Stimulated activated CD8-positive, alpha-beta memory T cell treated with anti-CD3 and anti-CD28 coated beads, Interleukin-7, amount 100 ng/mL, for 24 hours (primary cell): Measurements from ENCODE around the gene PHF23.

ENCODE experiments used
- DNase-seq: peaks from one replicate; pipeline ENCODE4 v3.0.0-alpha.2; 2020; ENCODE audit warnings: low read depth

The PHF23 gene

DNA sequence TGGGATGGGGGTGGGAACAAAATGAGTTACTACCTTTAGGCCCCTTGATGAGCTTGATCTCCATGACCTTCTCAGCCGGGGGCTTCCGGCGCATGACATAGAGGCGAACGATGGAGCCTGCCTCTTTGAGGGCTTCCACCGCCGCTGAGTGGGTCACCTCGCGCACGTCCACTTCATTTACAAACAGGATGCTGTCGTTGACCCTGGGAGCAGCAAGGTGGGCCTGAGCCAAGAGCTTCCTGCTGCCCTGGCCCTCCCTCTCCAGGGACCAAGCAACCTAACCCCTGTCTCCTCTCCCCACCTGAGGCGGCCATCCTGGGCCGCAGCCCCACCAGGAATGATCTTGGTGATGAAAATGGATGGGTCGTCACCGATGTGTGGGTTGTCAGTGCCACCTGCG lies 35.9 kb downstream of the PHF23 start:
- DNase-seq, result no peak

GRCh38 chr17:7196651-7197401 lies 42.4 kb downstream of the PHF23 start:
- DNase-seq, result no peak

- no peak for DNase-seq
Measured at GRCh38 chr17:7195971-7196370, 43.3 kb downstream of the PHF23 start.

DNA sequence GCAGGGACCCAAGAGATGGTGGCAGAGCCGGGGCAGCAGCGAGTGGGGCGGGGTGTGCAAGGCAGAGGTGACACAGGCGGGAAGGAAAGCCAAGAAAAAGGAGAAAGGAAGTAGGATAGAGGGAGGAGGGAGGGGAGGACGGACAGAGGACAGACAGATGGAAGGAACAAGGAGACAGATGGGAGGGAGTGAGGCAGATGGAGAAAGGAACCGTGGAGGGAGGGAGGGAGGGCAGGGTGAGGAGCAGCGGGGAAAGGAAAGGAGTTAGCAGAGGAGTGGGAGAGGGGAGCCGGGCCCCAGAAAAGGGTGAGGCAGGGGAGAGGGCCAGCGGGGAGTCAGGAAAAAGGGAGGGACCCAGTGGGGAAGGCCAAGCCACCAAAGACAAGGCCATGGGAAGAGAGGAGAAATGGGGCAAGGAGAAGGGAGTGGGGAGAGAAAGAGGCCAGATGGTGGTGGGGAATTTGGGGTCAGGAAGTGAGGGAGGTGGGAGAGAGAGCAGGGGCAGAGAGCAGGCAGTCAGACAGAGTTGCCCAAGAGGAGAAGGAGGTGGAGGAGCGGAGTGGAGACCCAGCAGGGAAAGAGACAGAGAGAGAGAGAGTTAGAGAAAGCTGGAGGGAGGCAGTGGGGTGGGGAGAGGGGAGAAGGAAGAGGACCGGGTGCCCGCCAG lies 46.9 kb downstream of the PHF23 start:
- DNase-seq, result no peak

DNA sequence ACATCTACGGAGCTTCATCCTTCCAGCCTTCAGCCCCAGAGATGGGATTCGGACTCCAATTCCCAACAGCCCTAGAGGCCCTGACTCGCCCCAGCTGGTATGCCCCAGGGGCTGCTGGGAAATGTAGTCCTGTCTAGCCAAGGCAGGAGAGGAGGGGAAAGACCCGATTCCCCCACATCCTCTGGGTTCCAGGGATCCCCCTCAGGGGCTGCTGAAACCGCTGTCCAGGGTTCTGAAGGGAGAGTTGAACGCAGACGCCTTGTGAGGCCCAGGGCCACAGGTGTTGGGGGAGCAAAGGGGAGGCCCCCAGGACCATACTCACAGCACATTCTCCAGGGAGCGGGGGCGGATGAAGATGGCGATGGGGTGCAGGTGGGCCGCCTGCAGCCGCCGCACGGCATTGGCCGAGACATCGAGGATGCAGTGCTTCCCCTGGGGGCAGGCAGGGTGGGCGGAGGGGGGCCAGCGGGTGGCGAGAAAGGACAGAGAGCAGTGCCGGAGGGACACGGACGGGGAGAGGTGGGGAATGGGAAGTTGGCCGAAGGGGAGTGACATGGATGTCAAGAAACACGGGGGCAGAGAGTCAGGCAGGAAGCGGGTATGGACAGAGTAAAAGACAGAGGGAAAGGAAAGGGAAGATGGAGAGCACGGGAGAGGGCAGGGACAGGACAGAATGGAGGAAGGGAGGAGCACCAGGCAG lies 47.5 kb downstream of the PHF23 start:
- no peak for DNase-seq

DNA sequence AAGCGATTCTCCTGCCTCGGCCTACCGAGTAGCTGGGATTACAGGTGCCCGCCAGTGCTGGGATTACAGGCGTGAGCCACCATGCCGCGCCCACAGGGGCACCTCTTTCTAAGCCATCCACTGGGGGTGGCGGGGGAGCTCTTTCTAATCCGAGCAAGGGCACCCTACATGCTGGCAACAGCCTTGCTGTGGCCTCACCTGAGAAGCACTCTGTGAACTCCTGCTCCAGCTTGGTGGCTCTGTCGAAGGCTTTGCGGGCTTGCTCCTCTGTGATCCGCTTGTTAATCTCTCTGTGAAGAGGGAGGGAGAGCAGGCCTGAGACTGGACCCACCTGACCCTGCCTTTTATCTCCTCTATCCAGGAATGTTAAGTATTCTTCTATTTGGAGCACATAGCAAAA lies 48.2 kb downstream of the PHF23 start:
- DNase-seq, result no peak

DNA sequence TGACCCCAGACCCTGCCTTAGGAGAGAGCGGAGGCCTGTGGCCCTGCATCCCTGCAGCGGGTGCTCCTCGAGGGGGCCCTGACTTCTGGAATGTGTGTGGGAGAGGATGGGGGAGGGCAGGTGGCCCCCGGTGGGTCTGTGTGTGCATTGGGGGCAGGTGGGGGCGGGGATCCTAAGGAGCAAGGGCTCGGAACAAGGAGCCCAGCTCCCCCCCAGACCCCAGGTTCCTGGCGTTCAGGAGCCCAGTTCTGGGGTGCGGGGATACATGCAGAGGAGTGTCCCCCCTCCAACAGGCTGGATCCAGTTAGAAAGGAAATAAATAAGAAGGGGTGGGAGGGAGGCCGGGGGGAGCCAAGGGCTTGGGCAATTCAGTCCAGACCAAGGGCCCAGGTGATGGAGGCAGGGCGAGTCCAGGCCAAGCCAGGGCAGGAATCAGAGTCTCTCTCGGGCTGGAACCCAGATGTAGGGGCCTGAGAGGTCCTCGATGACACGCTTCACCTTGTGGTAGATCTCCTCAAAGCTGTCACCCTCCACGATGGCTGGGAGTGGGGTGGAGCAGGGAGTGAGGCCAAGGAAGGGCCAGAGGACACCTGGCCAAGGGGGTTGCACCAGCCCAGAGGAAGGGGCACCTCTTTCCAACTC lies 48.9 kb downstream of the PHF23 start:
- no peak for DNase-seq

- no peak for DNase-seq
Measured at GRCh38 chr17:7186241-7186640, 53.0 kb downstream of the PHF23 start.
